Smooth muscle cell (in vitro differentiated cells): ENCODE data around the gene MYL7. TPM values are rescaled to one million over a fixed set of nuclear protein-coding genes. Genes with fewer than 3 reads are reported as not detected.

Experiments
- DNase-seq: peaks from one replicate; lab custom pipeline; 2025; ENCODE audit not compliant: unreplicated experiment; lab: John Stamatoyannopoulos, UW
- H2AFZ ChIP-seq: fragments of 200-600 bp; sonication (generic); 2 replicates; pipeline ENCODE4 v1.6.0; 2016; ENCODE audit warnings: antibody characterized with exemption, low read depth, mild to moderate bottlenecking
- H3F3A ChIP-seq: fragments of 200-600 bp; sonication (generic); 2 replicates; pipeline ENCODE4 v1.6.0; 2017; ENCODE audit warnings: antibody characterized with exemption, low read depth
- H3K27ac ChIP-seq: fragments of 200-600 bp; sonication (generic); 2 replicates; pipeline ENCODE4 v1.5.1; 2016; ENCODE audit warnings: low read depth, mild to moderate bottlenecking
- H3K27me3 ChIP-seq: fragments of 200-600 bp; sonication (generic); 2 replicates; pipeline ENCODE4 v1.6.1; 2016; ENCODE audit warnings: low read depth, mild to moderate bottlenecking
- H3K36me3 ChIP-seq: fragments of 200-600 bp; sonication (generic); 2 replicates; pipeline ENCODE4 v1.5.1; 2016; ENCODE audit warnings: low read depth
- H3K4me1 ChIP-seq: fragments of 200-600 bp; sonication (generic); 2 replicates; pipeline ENCODE4 v1.5.1; 2016; ENCODE audit warnings: low read depth
- H3K4me2 ChIP-seq: fragments of 200-600 bp; sonication (generic); 2 replicates; pipeline ENCODE4 v1.6.0; 2016; ENCODE audit warnings: mild to moderate bottlenecking
- H3K4me3 ChIP-seq: fragments of 200-600 bp; sonication (generic); 2 replicates; pipeline ENCODE4 v1.5.1; 2016; ENCODE audit warnings: mild to moderate bottlenecking
- H3K79me2 ChIP-seq: fragments of 200-600 bp; sonication (generic); 2 replicates; pipeline ENCODE4 v1.6.0; 2016; ENCODE audit warnings: low read depth, mild to moderate bottlenecking
- H3K9ac ChIP-seq: fragments of 200-600 bp; sonication (generic); 2 replicates; pipeline ENCODE4 v1.6.0; 2016; ENCODE audit warnings: low read depth
- H3K9me3 ChIP-seq: fragments of 200-600 bp; sonication (generic); replicated peaks from 2 replicates; pipeline ENCODE4 v1.5.1; 2016; ENCODE audit warnings: low read depth
- H4K20me1 ChIP-seq: fragments of 200-600 bp; sonication (generic); 2 replicates; pipeline ENCODE4 v1.6.0; 2016; ENCODE audit warnings: low read depth
- CTCF ChIP-seq: fragments of 200-600 bp; sonication (generic); IDR thresholded peaks from 2 replicates; pipeline ENCODE4 v1.5.1; 2017; ENCODE audit warnings: borderline replicate concordance, mild to moderate bottlenecking, antibody characterized with exemption; ENCODE audit not compliant: insufficient read depth, poor library complexity, severe bottlenecking
- WGBS: methylation state at CpG from one replicate; pipeline ENCODE4 v1.1.7; 2016; ENCODE audit warnings: low lambda C conversion rate; 5-methylcytosine and 5-hydroxymethylcytosine counted together
- polyA plus RNA-seq: library from polyadenylated mRNA; unstranded; fragments of >200 nt; fragmentation: Nextera tagmentation; extraction: Ambion mirVana; gene quantifications from 2 replicates; pipeline ENCODE4 v1.2.1, GENCODE V29; 2016
- total RNA-seq: library from RNA; depleted of rRNA; stranded (reverse); fragments of >200 nt; gene quantifications from 2 replicates; pipeline ENCODE4 v1.2.3, GENCODE V29; 2014

MYL7 gene
- total and polyA plus RNA-seq, 2 experiments from 2014 or later = 35.8 to 95.1 TPM

DNA sequence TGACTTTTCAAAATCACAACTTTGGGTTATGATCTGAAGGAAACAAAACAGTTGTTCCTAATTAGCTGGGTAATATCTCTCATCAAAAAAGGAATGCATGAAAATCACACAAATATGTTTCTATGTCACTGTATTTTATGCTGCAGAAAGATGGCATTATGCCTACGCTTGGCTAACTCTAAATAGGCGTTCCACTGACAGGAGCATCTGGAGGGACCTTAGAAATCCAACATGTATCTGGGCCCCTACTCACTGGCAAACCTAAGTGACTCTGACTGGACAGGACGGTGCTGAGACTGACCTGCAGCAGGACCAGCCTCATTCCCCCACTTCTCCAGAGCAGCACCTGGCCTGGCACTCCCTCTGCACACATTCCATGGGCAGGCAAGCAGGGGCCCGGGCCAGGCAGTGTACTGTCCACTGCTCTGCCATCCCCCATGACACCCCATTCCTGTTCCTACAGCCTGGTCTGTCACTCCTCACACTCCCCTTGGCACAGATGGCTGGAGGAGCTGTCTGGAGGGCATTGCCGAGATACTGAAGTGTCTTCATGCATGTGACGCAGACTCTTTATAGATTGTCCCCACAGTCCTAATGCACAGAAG lies 2.6 kb upstream of the MYL7 start:
- DNase-seq = no peak
- Histone ChIP-seq H3K9me3 (no peaks in the 10 kb centered on the region), H3F3A (no peaks in the 10 kb centered on the region), H3K4me2 (no peak overlapping the region), H2AFZ (no peak overlapping the region), H3K36me3 (no peaks in the 10 kb centered on the region), H3K9ac (no peak overlapping the region), H4K20me1 (no peaks in the 10 kb centered on the region), H3K4me1 (peaks cover 9% of the 10 kb centered on the region), H3K4me3 (no peak overlapping the region), H3K79me2 (no peaks in the 10 kb centered on the region), H3K27ac (no peak overlapping the region), H3K27me3 (peaks cover 7% of the 10 kb centered on the region)
- 92% methylated on average over 6 of the region's 6 CpGs for WGBS
- no peak for TF ChIP-seq CTCF

DNA sequence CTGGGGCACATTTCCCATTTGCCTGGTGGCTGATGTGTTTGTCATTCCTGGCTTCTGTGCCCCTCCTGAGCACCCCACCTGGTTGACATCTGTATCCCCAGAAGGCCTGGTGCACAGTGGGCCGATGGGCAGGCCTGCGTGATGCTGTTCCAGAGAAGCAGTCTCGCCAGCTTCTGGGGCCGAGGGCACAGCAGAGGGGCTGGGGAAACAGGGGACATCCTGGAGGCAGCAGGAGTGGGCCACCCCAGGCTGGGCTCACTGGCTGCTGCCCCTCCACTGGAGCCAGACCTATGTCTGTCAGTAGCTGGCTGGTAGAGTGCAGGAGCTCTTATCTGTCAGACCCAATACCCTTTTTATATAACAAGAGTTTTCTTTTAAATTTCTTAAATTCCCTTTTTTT lies 896 bp upstream of the MYL7 start:
- TF ChIP-seq CTCF = no peak
- Histone ChIP-seq H3K36me3 (no peaks in the 10 kb centered on the region), H3K79me2 (no peaks in the 10 kb centered on the region), H3F3A (no peaks in the 10 kb centered on the region), H3K9ac (no peak overlapping the region), H4K20me1 (no peaks in the 10 kb centered on the region), H3K4me1 (peaks cover 9% of the 10 kb centered on the region), H3K9me3 (no peaks in the 10 kb centered on the region), H3K27me3 (peaks cover 7% of the 10 kb centered on the region), H3K4me3 (no peak overlapping the region), H3K4me2 (no peak overlapping the region), H2AFZ (no peak overlapping the region), H3K27ac (no peak overlapping the region)
- WGBS = 100% methylated on average over 4 of the region's 4 CpGs
- DNase-seq = no peak

DNA sequence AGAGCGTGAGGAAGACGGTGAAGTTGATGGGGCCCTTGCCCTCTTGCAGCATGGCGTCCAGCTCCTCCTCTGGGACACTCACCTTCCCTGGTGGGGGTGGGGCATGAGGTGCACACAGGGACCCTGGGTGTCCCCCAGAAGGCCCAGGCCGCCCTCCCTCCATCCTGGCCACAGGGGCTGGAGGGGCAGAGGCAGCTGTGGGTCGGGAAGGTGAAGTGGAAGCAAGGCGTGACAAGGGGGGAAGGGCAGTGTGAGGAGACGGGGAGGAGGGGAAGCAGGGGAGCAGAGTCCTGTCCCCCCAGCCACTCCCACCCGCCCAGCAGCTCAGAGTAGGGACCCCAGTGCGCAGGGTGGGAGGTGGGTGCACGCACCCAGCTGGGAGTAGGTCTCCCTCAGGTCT lies 791 bp downstream of the MYL7 start:
- Histone ChIP-seq H4K20me1 (no peaks in the 10 kb centered on the region), H2AFZ (no peak overlapping the region), H3F3A (no peaks in the 10 kb centered on the region), H3K4me1 (peaks cover 3% of the 10 kb centered on the region), H3K79me2 (no peaks in the 10 kb centered on the region), H3K4me3 (no peak overlapping the region), H3K4me2 (no peak overlapping the region), H3K9ac (no peak overlapping the region), H3K9me3 (no peaks in the 10 kb centered on the region), H3K27me3 (peaks cover 5% of the 10 kb centered on the region), H3K36me3 (no peaks in the 10 kb centered on the region), H3K27ac (no peak overlapping the region)
- DNase-seq = no peak
- 98% methylated on average over 9 of the region's 10 CpGs for WGBS
- TF ChIP-seq CTCF = no peak

- H3K36me3 ChIP-seq = no peaks in the 10 kb centered on the region
- no peaks in the 10 kb centered on the region for H3K27me3 ChIP-seq
- no peak overlapping the region for H3K9ac ChIP-seq
- no peak for DNase-seq
- no peaks in the 10 kb centered on the region for H4K20me1 ChIP-seq
- no peaks in the 10 kb centered on the region for H3K9me3 ChIP-seq
- WGBS = 96% methylated on average over 14 of the region's 14 CpGs
- H3F3A ChIP-seq = no peaks in the 10 kb centered on the region
- H3K4me1 ChIP-seq = no peaks in the 10 kb centered on the region
- H3K4me2 ChIP-seq = no peak overlapping the region
- H2AFZ ChIP-seq = no peak overlapping the region
- no peak overlapping the region for H3K27ac ChIP-seq
- H3K4me3 ChIP-seq = no peak overlapping the region
- TF ChIP-seq CTCF = no peak
- H3K79me2 ChIP-seq = no peaks in the 10 kb centered on the region
Measured at GRCh38 chr7:44139311-44140010, 1.7 kb downstream of the MYL7 start.
